NCI-H510A treated with DMSO at 0.1 percent for 48 hours (cell line): ENCODE results near the gene CRACR2B.

Experiments
- DNase-seq: peaks from one replicate; lab custom pipeline; 2025; lab: John Stamatoyannopoulos, UW

Gene CRACR2B

DNA sequence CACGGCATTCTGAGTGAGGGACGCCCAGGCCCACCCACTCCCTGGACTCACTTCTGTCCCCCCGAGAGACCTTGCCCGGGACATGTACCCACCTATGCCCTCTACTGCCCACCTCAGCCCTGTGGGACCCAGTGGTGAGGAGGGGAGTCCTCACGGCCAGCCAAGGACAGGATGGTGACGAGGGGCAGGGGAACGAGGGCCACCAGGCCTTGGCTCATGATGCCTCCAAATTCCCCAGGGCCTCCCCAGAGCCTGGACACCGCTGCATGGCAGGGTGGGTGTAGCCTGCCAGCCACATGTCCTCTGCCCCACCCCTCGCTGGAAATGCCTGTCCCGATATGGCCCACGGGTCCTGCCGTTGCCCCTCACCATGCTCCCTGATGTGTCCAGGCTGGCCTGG is 41.1 kb downstream of the CRACR2B start:
- no peak for DNase-seq

DNA sequence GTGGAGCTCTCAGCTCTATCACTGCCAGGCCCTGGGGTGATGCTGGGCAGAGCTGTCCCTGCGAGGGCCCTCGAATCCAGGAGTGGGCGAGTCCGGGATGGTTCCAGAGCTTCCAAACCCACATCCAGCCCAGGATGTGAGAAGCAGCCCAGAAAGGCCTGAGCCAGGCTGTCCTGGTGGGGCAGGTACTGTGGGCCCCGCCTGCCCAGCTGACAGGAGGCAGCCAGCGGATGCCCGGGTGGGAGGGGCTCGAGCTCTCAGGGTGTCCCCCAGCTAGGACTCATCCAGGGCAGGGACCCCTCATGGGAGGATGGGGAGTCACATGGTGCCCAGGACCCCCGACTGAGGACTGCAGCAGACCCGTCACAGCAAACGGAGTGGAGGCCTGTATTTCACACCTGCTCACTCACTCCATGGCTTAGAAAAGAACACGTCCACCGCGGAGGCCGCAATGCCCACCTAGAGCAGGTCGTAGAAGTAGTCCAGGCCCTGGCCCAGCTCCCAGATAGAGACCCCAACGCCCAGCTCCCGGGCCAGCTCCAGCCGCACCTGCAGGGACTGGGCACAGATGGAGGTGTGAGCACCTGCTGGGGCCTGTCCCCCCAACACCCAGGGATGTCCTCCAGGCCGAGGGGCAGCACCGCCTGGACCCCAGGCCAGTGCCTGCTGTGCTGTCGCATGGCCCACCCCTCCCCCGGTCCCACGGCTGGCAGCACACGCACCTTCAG is 41.8 kb downstream of the CRACR2B start:
- no peak for DNase-seq

DNA sequence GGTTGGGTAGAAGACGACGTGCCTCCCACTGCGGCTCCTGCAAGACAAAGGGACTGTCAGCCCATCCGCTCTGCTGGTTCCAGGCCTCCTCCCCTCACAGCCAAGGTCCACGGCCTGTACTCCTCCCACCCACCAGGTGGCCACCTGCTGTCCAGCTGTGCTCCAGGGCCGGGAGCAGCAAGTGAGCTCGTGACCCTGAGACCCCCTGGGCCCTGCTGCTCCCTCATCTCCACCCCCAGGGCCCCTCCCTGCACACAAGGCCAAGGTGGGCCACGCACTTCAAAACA is 42.4 kb downstream of the CRACR2B start:
- no peak for DNase-seq

DNA sequence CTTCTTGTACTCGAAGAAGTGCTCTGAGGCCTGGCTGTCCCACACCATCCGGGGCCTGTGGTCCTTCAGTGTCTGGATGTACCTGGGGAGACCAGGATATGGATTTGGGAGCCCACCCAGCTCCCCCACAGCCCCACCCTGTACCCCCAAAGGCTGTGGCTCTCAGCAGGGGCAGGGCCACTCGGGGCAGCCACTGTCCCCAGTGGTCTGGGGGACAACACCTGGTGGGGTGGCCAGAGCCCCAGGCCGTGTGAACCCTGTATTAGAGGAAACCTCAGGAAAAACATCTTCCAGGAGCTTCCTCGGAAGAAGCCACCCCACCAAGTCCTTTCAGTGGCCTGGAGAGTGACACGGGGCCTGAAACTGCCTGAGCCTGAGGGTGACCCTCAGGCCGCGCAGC is 42.7 kb downstream of the CRACR2B start:
- no peak for DNase-seq

DNA sequence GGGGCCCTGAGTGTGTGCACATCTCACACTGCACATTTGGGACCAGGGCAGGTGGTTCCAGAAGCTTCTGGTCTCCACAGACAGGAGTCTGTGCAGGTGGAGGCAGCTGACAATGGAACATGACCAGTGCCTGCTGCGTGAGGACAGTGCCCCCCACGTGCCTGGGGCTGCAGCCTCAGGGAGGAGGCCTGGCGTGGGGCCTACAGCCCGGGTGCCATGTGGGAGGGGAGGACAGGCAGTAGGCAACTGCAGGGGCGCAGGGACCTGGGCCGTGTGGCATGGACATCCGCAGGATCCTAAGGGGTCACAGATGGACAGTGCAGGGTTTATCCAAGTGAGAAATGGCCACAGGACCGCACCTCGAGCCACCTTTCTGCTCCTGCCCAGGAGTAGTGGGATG is 43.8 kb downstream of the CRACR2B start:
- no peak for DNase-seq

DNA sequence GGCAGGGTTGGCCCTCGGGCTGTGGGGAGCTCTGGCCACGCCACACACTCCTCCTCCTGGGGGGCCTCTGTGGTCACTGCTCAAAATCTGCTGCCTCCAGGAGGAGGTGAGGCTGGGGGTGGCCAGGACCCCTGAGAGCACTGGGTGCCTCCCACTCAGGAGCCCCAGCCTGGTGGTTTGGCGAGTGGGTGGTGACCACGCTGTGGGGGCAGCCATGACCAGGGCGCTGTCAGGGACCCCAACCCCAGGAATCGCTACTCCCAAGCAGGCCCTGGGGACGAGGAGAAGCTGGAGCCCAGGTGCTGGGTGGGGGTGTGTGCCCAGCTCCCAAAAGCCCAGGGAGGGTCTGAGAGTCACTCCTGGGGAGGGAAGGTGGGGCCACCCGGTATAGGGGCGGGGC is 45.1 kb downstream of the CRACR2B start:
- DNase-seq = no peak

DNA sequence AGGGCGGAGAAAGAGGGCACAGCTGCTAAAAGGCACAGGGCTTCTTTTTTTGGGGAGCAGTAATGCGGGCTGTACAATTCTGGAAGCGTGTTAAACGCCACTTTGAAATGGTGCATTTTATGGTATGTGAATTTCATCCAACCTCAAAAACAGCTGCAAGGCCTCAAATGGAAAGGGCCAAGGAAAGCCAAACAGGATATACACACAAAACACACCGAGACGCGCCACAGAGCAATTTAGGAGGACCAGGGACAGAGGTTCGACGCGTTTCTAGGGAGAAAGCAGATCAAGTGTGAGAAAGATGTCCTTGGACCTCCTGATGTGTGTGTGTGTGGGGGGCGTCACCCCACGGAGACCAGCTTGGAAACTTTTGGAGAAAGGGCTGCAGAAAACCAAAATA is 46.0 kb downstream of the CRACR2B start:
- no peak for DNase-seq

DNA sequence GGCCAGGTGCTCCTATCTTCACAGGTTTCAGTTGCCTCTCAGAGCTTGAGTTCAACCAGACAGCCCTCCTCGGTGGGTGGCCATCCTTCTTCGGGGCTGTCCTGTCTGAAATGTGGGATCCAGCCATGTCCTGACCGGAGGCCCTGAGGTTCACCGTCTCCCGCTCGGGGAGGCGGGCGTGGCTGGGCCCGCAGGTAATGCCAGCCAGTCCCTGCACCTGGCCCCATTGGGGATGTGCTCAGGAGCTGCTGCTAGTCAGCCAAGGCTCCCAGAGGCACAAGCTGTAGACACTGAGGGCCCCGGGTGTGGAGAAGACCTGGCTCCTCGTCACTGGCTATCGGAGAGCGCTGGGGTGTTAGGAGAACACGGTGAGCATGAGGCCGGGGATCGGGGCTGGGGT is 47.5 kb downstream of the CRACR2B start:
- DNase-seq = no peak

DNA sequence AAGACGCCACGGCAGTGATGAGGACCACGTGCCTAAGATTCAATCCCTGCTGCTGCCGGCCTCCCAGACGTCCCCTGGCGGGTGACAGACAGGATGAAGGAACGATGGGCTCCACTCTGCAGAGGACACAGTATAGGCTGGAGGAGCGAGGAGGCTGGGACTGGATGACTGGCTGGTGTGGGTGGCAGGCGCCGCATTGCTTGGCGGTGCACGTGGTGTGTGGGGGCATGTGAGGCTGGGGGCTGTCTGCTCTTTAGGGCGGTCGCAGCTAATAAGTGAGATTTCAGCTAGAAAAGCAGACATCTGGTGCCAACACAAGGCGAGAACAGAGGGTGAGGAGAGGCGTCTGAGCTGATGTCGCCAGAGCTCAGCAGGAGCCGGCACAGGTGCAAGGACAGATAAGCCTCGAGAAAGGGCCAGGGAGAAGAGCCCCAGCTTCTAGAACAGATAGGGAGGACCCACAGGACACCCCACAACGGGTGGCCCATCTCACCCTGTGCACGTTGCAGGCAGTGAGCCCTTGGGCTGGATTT is 48.1 kb downstream of the CRACR2B start:
- no peak for DNase-seq

DNA sequence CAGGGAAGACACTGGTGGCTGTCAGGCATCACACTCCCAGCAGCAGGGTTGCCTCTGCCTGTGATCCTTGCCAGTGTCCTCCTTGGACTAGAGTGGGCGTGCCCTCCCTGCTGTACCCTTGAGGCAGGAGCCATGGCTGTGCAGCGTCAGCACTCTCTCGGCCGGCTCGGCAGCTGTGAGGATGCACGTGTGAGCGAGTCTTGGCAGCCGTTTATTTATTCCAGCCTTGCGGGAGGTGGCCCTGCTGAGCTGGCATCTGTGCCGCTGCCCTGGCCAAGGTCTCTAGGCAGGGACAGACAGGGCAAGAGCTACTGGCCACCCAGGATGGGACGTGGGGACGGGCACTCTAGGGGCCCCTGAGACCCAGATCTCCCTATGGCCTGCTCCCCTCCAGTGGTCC is 48.8 kb downstream of the CRACR2B start:
- no peak for DNase-seq

DNA sequence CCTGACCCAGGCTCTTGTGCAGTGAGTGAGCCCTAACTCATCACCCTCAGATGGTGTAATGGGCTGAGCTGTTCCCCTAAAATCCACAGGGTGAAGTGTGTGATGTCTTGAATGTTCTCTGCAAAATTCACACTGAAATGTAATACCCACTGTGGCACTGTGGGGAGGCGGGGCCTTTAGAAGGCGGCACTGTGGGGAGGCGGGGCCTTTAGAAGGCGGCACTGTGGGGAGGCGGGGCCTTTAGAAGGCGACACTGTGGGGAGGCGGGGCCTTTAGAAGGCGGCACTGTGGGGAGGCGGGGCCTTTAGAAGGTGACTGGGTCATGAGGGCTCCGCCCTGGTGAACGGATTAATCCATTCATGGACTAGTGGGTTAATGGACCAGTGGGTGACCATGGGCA is 49.8 kb downstream of the CRACR2B start:
- no peak for DNase-seq

DNA sequence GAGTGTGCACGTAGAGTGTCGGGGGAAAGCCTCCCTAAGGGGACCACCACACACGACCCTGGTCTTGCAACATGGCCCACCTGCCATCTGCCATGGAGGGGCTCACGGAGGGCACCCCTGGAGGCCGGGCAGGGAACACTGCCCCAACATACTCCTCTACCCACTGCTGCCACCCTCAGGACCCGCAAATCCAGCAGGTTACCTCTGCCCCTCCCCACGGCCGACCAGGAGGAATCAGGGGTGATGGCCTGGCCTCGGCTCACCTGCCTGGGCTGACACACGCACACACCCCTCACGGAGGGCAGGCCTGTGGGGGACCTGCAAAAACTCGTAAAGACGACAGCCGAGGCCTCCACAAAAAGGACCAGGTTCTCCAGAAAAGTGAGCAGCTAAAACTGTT is 52.7 kb downstream of the CRACR2B start:
- no peak for DNase-seq
